Urothelium cell line (cell line): ENCODE data around the gene SPDYE3.
A peak's percentile ranks its signal among the peaks of the same experiment; 100 is the strongest.
"Not testable (repeated sequence)": the region's sequence is repeated elsewhere in the genome, so short reads cannot be mapped to it uniquely, and the experiment has no call there.

ENCODE experiments used
- DNase-seq: peaks from one replicate; pipeline ENCODE4 v3.0.0; 2011; ENCODE audit warnings: low spot score, mixed read lengths
- FAIRE-seq: peaks from 2 replicates; lab custom pipeline; 2011; peaks lifted over from hg19 to GRCh38; lab: Jason Lieb, UNC

Gene SPDYE3

GRCh38 chr7:100307402-100307801, at the start of gene SPDYE3:
Gene SPDYE3 (plus strand): TSS chr7:100307702. CDS start chr7:100307886, 184 bp downstream.
- not testable (repeated sequence) for DNase-seq, FAIRE-seq

DNA sequence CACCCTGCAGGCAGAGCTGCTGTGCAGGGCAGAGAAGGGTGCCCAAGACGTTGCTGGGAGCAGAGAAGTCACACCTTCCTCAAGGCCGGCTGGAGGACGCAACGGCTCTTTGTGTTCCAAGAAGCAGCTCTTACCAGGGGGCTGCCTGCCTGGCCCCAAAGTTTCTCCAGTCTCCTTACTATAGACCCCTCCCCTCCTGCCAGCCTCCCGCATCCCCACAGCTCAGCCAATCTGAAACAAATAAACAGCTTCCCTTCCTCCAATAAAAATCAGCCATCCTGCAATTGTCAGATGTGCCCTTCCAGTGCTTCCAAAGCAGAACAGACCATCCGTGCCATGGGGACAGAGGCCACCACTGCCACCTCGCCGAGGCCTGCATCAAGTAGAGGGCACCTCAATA, 47.5 kb upstream of the SPDYE3 start:
- DNase-seq, FAIRE-seq: not testable (repeated sequence)

DNA sequence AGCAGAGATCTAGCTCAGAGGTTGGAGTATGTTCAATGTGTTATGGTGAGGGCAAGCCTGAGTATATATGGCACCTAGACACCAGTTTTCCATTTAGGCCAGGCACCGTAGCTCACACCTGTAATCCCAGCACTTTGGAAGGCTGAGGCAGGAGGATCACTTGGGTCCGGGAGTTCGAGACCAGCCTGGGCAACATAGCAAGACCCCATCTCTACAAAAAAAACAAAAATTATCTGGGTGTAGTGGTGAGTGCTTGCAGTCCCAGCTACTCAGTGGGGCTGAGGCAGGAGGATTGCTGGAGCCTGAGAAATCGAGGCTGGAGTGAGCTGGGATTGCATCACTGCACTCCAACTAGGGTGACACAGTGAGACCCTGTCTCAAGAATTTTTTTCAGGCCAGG, 44.6 kb upstream of the SPDYE3 start:
- not testable (repeated sequence) for DNase-seq, FAIRE-seq

GRCh38 chr7:100264223-100264622, 43.3 kb upstream of the SPDYE3 start:
- FAIRE-seq, DNase-seq: not testable (repeated sequence)

DNA sequence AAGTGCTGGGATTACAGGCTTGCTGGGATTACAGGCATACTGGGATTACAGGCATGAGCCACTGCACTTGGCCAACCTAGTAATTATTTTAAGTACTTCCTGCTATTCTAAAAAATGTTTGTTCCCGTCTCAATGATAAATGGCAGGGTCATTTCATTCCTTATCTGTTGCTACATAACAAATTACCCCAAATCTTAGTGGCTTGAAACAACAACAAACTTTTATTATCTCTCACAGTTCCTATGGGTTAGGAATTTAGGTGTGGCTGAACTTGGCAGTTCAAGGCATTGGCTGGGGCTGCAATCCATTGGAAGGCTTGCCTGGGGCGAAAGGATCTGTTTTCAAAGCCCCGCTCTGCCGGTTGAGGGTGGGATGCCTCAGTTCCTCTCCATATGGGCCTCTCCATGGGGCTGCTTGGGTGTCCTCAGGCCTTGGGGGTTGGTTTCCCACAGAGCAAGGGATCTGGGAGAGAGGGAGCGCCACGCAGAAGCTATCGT, 42.8 kb upstream of the SPDYE3 start:
- FAIRE-seq, DNase-seq: not testable (repeated sequence)

DNA sequence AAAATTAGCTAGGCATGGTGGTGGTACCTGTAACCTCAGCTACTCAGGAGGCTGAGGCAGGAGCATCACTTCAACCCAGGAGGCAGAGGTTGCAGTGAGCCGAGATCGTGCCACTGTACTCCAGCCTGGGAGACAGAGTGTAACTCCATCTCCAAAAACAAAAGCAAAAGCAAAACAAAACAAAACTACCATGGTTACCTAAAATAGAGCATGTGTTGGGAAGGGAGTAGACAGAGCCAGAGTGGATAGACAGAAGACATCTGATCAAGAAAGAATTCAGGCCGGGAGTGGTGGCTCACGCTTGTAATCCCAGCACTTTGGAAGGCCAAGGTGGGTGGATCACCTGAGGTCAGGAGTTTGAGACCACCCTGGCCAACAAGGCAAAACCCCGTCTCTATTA, 41.7 kb upstream of the SPDYE3 start:
- not testable (repeated sequence) for FAIRE-seq, DNase-seq

- FAIRE-seq (no peak), DNase-seq (no peak)
Observed at GRCh38 chr7:100266576-100267354, 40.7 kb upstream of the SPDYE3 start.

- no peak for FAIRE-seq
- no peak for DNase-seq
Observed at GRCh38 chr7:100267648-100268047, 39.9 kb upstream of the SPDYE3 start.

GRCh38 chr7:100268882-100269281, 38.6 kb upstream of the SPDYE3 start:
- not testable (repeated sequence) for DNase-seq, FAIRE-seq

DNA sequence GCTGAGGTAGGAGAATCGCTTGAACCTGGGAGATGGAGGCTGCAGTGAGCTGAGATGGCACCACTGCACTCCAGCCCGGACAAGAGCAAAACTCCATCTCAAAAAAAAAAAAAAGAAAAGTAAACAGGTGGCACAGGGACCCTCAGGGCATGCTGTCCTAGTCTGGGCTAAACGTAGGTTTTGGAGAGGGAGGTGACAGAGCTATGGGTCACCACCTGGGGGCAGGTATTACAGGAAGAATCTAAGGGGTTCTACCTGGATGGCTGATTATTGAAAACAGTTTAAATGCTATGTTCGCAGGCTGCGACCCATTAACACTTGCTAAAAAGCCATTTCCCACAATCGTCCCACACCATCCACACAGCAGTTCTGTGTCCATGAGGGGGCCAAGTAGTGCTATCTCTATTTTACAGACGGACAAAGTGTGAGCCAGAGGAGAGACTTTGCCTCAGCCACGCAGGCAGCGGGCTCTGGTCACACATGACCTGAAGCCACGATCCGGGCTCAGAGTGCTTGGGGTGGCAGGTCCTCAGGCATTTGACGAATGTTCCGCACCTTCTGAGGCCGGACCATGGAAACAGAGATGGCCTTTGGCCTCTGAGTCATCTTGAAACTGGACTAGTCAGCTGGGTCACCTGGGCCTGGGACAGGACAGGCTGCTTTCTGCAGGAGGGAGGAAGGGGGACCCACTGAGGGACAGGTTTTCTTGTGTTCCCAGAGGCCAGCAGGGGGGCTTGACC, 38.0 kb upstream of the SPDYE3 start:
- not testable (repeated sequence) for FAIRE-seq, DNase-seq

DNA sequence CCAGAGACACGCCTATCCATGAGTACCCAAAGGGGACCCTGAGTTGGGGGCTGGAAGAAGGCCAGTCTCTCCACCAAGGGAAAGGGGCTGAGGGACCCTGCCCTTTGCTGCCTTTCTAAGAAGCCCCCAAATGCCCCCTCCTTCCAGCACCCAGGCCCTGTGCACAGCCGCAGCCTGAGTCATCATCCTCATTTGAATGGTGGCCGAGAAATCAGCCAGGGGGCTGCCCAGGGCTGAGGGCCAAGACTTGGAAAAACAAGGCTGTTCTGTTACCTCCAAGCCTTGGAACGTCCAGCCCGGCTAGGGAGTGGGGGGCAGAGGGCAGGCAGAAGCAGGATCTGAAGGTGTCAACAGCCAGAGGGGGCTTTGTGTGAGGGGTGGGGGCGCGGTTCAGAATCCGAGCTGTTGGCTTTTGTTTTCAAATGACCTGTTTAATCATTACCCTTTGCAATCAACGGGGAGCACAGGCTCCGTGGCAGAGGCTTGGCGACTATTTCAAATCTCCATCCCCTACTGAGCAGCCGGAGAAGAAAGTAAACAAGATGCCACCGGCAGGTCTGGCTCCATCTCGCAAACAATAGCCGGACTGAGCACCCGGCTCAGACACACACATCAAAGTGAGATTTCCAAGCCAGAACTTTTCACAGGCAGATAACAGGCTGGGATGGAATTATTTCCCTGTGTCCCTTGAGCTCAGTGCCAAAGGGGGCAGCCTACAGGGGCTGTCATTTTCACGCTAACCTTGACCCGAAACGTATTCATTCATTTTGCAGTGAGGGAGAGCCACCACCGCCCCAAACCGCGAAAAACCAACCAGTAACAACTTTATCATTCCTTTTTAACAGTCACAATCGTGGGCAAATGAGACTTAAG, 37.2 kb upstream of the SPDYE3 start:
- FAIRE-seq, DNase-seq: not testable (repeated sequence)

DNA sequence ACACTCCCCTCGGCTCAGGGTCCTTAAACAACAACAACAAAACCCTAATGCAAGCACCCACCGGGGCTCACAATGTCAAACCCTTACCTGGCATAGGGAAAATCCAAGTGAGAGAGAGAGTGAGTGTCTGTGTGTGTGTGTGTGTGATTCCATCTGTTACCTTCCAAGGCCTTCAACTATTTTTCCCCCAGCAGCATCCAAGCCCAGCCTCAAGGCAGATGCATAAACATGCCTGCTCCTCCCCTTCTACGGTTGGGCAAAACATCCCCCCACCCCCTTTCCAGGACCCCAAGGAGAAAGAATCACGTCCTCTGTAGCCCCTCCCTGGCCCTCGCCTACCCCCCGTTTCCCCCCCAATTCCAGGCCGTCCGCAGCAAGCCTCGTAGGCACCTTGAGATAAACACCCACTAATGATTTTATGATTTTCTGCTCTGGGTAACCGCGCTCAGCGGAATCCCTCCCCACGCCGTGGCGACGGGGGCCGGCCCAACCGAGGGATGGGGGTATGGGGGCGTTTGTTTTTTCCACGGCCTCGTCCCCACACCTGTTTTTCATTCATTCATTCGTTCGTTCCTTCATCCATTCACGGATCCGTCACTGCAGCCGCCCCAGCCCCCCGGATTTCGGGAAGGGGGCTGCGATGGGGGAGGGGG, 36.4 kb upstream of the SPDYE3 start:
- FAIRE-seq, DNase-seq: not testable (repeated sequence)

DNA sequence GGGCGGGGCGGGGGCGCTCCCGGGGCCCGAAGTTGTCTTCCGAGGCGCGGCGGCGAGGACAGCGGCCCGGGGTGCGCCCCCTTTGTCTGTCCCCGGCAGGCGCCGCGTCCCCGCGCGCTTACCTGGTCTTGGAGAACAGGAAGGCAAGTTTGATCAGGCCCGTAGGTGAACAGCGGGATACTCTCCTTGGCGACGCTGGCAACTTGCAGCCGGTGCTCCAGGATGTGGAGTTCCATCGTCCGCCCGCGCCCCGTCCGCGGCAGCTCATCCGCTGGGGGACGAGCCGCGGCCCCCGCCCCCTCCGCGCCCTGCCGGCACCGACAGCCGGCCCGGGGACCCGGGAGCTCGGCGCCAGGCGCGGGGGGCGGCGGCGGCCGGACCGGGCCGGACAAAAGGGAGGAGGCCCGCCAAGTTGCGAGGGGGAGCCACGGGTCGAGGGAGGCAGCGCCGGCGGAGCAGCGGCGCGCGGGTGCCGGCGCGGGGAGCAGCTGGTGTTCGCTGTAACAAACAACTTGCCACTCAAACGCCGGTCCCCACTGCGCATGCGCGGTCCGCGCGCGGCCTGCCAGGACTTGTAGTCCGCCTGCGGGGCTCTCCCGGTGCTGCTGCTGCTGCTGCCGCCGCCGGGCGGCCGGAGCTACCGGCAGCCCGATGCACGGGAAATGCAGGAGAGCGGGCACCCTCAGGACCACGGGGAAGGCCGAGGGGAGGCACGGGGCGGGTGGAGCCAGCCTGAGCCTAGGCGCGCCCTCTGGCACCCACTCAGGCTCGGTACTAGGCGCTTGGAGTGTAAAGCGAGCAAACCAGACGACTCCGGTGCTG, 35.6 kb upstream of the SPDYE3 start:
- FAIRE-seq: peak; percentile 93

GRCh38 chr7:100272538-100272902, 35.0 kb upstream of the SPDYE3 start:
- not testable (repeated sequence) for FAIRE-seq, DNase-seq

More for the DNA sequence above, 35.6 kb upstream of the SPDYE3 start:
- DNase-seq: peak; percentile 98

- DNase-seq (no peak), FAIRE-seq (no peak)
Observed at GRCh38 chr7:100275120-100275519, 32.4 kb upstream of the SPDYE3 start.

- not testable (repeated sequence) for DNase-seq
Observed at GRCh38 chr7:100276126-100276525, 31.4 kb upstream of the SPDYE3 start.

DNA sequence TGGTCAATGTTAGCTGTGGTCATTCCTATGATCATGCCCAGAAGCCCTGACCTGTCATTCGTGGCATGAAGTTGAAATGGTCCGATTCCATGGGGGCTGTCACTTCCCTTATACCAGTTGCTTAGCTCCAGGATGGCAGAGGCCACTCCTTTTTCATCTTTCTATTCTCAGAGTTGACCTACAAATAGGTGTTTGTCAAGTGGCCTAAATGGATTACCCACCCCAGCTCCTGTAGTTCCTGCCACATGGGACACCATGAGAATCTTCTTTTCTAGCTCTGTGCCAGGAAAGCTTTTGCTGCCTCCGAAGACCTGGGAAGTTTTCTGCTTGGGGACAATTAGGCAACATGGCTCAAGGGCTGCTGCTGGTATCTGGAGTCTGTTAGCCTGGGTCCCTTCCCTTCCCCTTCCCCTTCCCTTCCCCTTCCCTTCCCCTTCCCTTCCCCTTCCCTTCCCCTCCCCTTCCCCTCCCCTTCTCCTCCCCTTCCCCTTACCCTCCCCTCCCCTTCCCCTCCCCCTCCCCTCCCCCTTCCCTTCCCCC, 25.4 kb upstream of the SPDYE3 start:
- not testable (repeated sequence) for DNase-seq, FAIRE-seq

More at GRCh38 chr7:100276126-100276525, 31.4 kb upstream of the SPDYE3 start:
- FAIRE-seq: not testable (repeated sequence)

DNA sequence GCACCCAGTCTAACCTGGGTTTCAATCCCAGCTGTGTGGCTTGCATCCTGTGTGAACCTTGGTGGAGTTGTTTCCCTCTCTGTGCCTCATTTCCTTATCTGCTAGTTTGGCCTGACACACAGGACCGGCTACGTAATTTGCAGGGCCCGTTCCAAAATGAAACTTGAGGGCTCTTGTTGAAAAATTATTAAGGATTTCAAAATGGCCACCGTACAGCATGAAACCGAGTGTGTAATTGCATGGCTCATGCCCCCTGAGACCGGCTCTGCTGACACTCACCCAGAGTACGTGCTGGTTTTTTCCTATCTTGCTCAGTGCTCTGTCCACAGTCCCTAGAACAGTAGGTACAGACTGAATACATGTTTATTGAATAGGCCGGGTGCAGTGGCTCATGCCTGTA, 24.4 kb upstream of the SPDYE3 start:
- not testable (repeated sequence) for DNase-seq, FAIRE-seq
